ENCODE results near the gene NET1. TPM values are rescaled to one million over a fixed set of nuclear protein-coding genes. Genes with fewer than 3 reads are reported as not detected.
"Not testable (repeated sequence)": the region's sequence is repeated elsewhere in the genome, so short reads cannot be mapped to it uniquely, and the experiment has no call there.

The NET1 gene
- total RNA-seq, 1 experiment from 2014 or later: 13.0 TPM

- DNase-seq (ENCODE audit: low spot score): no peak
Observed at GRCh38 chr10:5399332-5399731, 13.0 kb upstream of the NET1 start.

- DNase-seq (ENCODE audit: low spot score): no peak
Observed at GRCh38 chr10:5400468-5401240, 11.7 kb upstream of the NET1 start.

- no peak for DNase-seq (ENCODE audit: low spot score)
Observed at GRCh38 chr10:5402798-5403197, 9.6 kb upstream of the NET1 start.

- no peak for DNase-seq (ENCODE audit: low spot score)
Observed at GRCh38 chr10:5404208-5405041, 7.9 kb upstream of the NET1 start, which contains the start of gene TUBAL3. Gene TUBAL3 (minus strand): TSS chr10:5404828. CDS start chr10:5404792, 36 bp downstream.

- DNase-seq (ENCODE audit: low spot score): no peak
Observed at GRCh38 chr10:5406918-5407317, 5.4 kb upstream of the NET1 start.

GRCh38 chr10:5410787-5411186, 1.6 kb upstream of the NET1 start:
- not testable (repeated sequence) for DNase-seq (ENCODE audit: low spot score)

- DNase-seq (ENCODE audit: low spot score): no peak
Observed at GRCh38 chr10:5411941-5412276, 448 bp upstream of the NET1 start.

GRCh38 chr10:5413012-5413938, 918 bp downstream of the NET1 start:
- DNase-seq (ENCODE audit: low spot score): peak; percentile 27

GRCh38 chr10:5416981-5417380, 4.6 kb downstream of the NET1 start:
- DNase-seq (ENCODE audit: low spot score): no peak

GRCh38 chr10:5418584-5418983, 6.2 kb downstream of the NET1 start:
- no peak for DNase-seq (ENCODE audit: low spot score)

- DNase-seq (ENCODE audit: low spot score): no peak
Observed at GRCh38 chr10:5419466-5420094, 7.2 kb downstream of the NET1 start.

- DNase-seq (ENCODE audit: low spot score): no peak
Observed at GRCh38 chr10:5423771-5424170, 11.4 kb downstream of the NET1 start.

GRCh38 chr10:5424751-5425150, 12.4 kb downstream of the NET1 start:
- no peak for DNase-seq (ENCODE audit: low spot score)

- DNase-seq (ENCODE audit: low spot score): no peak
Observed at GRCh38 chr10:5428133-5428532, 15.8 kb downstream of the NET1 start.

- no peak for DNase-seq (ENCODE audit: low spot score)
Observed at GRCh38 chr10:5433182-5433581, 20.8 kb downstream of the NET1 start.

GRCh38 chr10:5434017-5434753, 21.8 kb downstream of the NET1 start:
- peak; percentile 25 for DNase-seq (ENCODE audit: low spot score)

- DNase-seq (ENCODE audit: low spot score): no peak
Observed at GRCh38 chr10:5435328-5435727, 23.0 kb downstream of the NET1 start.

GRCh38 chr10:5440206-5440605, 27.8 kb downstream of the NET1 start:
- DNase-seq (ENCODE audit: low spot score): no peak

GRCh38 chr10:5441106-5441505, 28.7 kb downstream of the NET1 start:
- no peak for DNase-seq (ENCODE audit: low spot score)

GRCh38 chr10:5442065-5442989, 30.0 kb downstream of the NET1 start:
- no peak for DNase-seq (ENCODE audit: low spot score)
